WERI-Rb-1 (cell line): ENCODE data around the gene HIRA.

Experiments used
- DNase-seq: peaks from one replicate; pipeline ENCODE4 v3.0.0-alpha.2; 2020
- H3K27ac ChIP-seq: fragments of 250-450 bp; sonication (Bioruptor Pico); 2 replicates; pipeline ENCODE4 v1.5.1; 2020; ENCODE audit warnings: mild to moderate bottlenecking, moderate library complexity
- H3K27me3 ChIP-seq: fragments of 250-450 bp; sonication (Bioruptor Pico); 2 replicates; pipeline ENCODE4 v1.5.1; 2021; ENCODE audit warnings: mild to moderate bottlenecking, low read depth, moderate library complexity; ENCODE audit not compliant: insufficient read depth, severe bottlenecking
- H3K36me3 ChIP-seq: fragments of 250-450 bp; sonication (Bioruptor Pico); 2 replicates; pipeline ENCODE4 v1.5.1; 2020; ENCODE audit warnings: mild to moderate bottlenecking, moderate library complexity
- H3K4me3 ChIP-seq: 2 replicates; pipeline ENCODE4 v1.5.1; 2011; ENCODE audit warnings: low read depth, mild to moderate bottlenecking, control low read depth, low read length
- H3K9me3 ChIP-seq: fragments of 250-450 bp; sonication (Bioruptor Pico); 2 replicates; pipeline ENCODE4 v1.5.1; 2021; ENCODE audit warnings: mild to moderate bottlenecking, moderate library complexity; ENCODE audit not compliant: severe bottlenecking
- CTCF ChIP-seq: IDR thresholded peaks from 2 replicates; pipeline ENCODE4 v1.5.1; 2011; ENCODE audit warnings: low read depth, mild to moderate bottlenecking, control low read depth, inconsistent platforms, low read length

Gene HIRA

GRCh38 chr22:19455033-19455432, 23.5 kb upstream of the HIRA start:
- TF ChIP-seq CTCF = no peak
- H3K9me3 ChIP-seq = no peaks in the 10 kb centered on the region
- H3K36me3 ChIP-seq = peaks cover 68% of the 10 kb centered on the region
- no peak overlapping the region for H3K27ac ChIP-seq
- no peaks in the 10 kb centered on the region for H3K27me3 ChIP-seq
- no peak for DNase-seq
- H3K4me3 ChIP-seq = no peak overlapping the region

GRCh38 chr22:19454156-19454555, 22.6 kb upstream of the HIRA start:
- no peak overlapping the region for H3K27ac ChIP-seq
- H3K4me3 ChIP-seq = no peak overlapping the region
- no peaks in the 10 kb centered on the region for H3K27me3 ChIP-seq
- DNase-seq = no peak
- H3K9me3 ChIP-seq = no peaks in the 10 kb centered on the region
- peaks cover 73% of the 10 kb centered on the region for H3K36me3 ChIP-seq
- no peak for TF ChIP-seq CTCF

GRCh38 chr22:19453718-19454117, 22.2 kb upstream of the HIRA start:
- Histone ChIP-seq H3K4me3 (no peak overlapping the region), H3K36me3 (peaks cover 76% of the 10 kb centered on the region), H3K27ac (no peak overlapping the region), H3K27me3 (no peaks in the 10 kb centered on the region), H3K9me3 (no peaks in the 10 kb centered on the region)
- TF ChIP-seq CTCF = no peak
- no peak for DNase-seq

GRCh38 chr22:19451570-19451969, 20.0 kb upstream of the HIRA start:
- DNase-seq = no peak
- no peak for TF ChIP-seq CTCF
- H3K4me3 ChIP-seq = no peak overlapping the region
- H3K36me3 ChIP-seq = peaks cover 71% of the 10 kb centered on the region
- H3K9me3 ChIP-seq = no peaks in the 10 kb centered on the region
- H3K27me3 ChIP-seq = no peaks in the 10 kb centered on the region
- H3K27ac ChIP-seq = no peak overlapping the region

GRCh38 chr22:19450363-19451175, 19.0 kb upstream of the HIRA start:
- DNase-seq = no peak
- H3K36me3 ChIP-seq = peaks cover 71% of the 10 kb centered on the region
- H3K4me3 ChIP-seq = no peak overlapping the region
- H3K9me3 ChIP-seq = no peaks in the 10 kb centered on the region
- no peak for TF ChIP-seq CTCF
- no peak overlapping the region for H3K27ac ChIP-seq
- H3K27me3 ChIP-seq = no peaks in the 10 kb centered on the region

GRCh38 chr22:19449422-19449767, 17.9 kb upstream of the HIRA start:
- TF ChIP-seq CTCF = no peak
- Histone ChIP-seq H3K4me3 (no peak overlapping the region), H3K36me3 (peaks cover 68% of the 10 kb centered on the region), H3K27me3 (no peaks in the 10 kb centered on the region), H3K9me3 (no peaks in the 10 kb centered on the region), H3K27ac (no peak overlapping the region; the same call in 1 of the 2 replicates)
- DNase-seq = no peak
